Astrocyte (in vitro differentiated cells and primary cell): ENCODE measurements around the gene FAM50A. TPM values are rescaled to one million over a fixed set of nuclear protein-coding genes. Genes with fewer than 3 reads are reported as not detected.

ENCODE experiments used
- DNase-seq: peaks from one replicate; pipeline ENCODE4 v3.0.0-alpha.2; 2010; ENCODE audit warnings: low read depth
- FAIRE-seq: peaks from 2 replicates; lab custom pipeline; 2011; peaks lifted over from hg19 to GRCh38; lab: Jason Lieb, UNC
- H2AFZ ChIP-seq: 2 replicates; pipeline ENCODE4 v1.6.0; 2012; ENCODE audit warnings: low read depth, low read length, inconsistent platforms
- H3K27ac ChIP-seq: 2 replicates; pipeline ENCODE4 v1.5.1; 2011; ENCODE audit warnings: low read depth, low read length, inconsistent platforms
- H3K27me3 ChIP-seq: 2 replicates; pipeline ENCODE4 v1.6.0; 2011; ENCODE audit warnings: low read length, inconsistent platforms; ENCODE audit not compliant: insufficient read depth
- H3K36me3 ChIP-seq: 2 replicates; pipeline ENCODE4 v1.5.1; 2011; ENCODE audit warnings: low read length, inconsistent platforms; ENCODE audit not compliant: insufficient read depth
- H3K4me1 ChIP-seq: 2 replicates; pipeline ENCODE4 v1.5.1; 2011; ENCODE audit warnings: low read length, inconsistent platforms; ENCODE audit not compliant: insufficient read depth
- H3K4me2 ChIP-seq: 2 replicates; pipeline ENCODE4 v1.6.0; 2012; ENCODE audit warnings: low read length, inconsistent platforms
- H3K4me3 ChIP-seq: 2 replicates; pipeline ENCODE4 v1.5.1; 2011; ENCODE audit warnings: low read depth, mild to moderate bottlenecking, low read length, inconsistent platforms; ENCODE audit not compliant: insufficient read depth
- H3K79me2 ChIP-seq: 2 replicates; pipeline ENCODE4 v1.6.0; 2012; ENCODE audit warnings: mild to moderate bottlenecking, low read length, inconsistent platforms; ENCODE audit not compliant: insufficient read depth
- H3K9ac ChIP-seq: 2 replicates; pipeline ENCODE4 v1.6.0; 2012; ENCODE audit warnings: mild to moderate bottlenecking, low read length, inconsistent platforms
- H3K9me3 ChIP-seq: 2 replicates; pipeline ENCODE4 v1.5.1; 2012; ENCODE audit warnings: low read depth, mild to moderate bottlenecking, low read length, inconsistent platforms; ENCODE audit not compliant: insufficient read depth
- H4K20me1 ChIP-seq: 2 replicates; pipeline ENCODE4 v1.6.0; 2012; ENCODE audit warnings: low read length, inconsistent platforms; ENCODE audit not compliant: insufficient read depth
- H3K27ac Mint-ChIP-seq: one replicate; pipeline ENCODE4 v1.8.0; 2021; ENCODE audit warnings: mild to moderate bottlenecking, mixed read lengths; ENCODE audit not compliant: unreplicated experiment
- H3K27me3 Mint-ChIP-seq: one replicate; pipeline ENCODE4 v1.8.0; 2021; ENCODE audit warnings: low read depth, mixed read lengths; ENCODE audit not compliant: unreplicated experiment
- H3K36me3 Mint-ChIP-seq: one replicate; pipeline ENCODE4 v1.8.0; 2021; ENCODE audit warnings: low read depth, mixed read lengths; ENCODE audit not compliant: unreplicated experiment
- H3K4me1 Mint-ChIP-seq: one replicate; pipeline ENCODE4 v1.8.0; 2021; ENCODE audit warnings: low read depth, mixed read lengths; ENCODE audit not compliant: unreplicated experiment
- H3K4me3 Mint-ChIP-seq: one replicate; pipeline ENCODE4 v1.8.0; 2021; ENCODE audit warnings: mild to moderate bottlenecking, moderate library complexity, mixed read lengths; ENCODE audit not compliant: unreplicated experiment
- H3K9me3 Mint-ChIP-seq: one replicate; pipeline ENCODE4 v1.8.0; 2021; ENCODE audit warnings: mild to moderate bottlenecking, mixed read lengths; ENCODE audit not compliant: unreplicated experiment
- CTCF ChIP-seq: IDR thresholded peaks from 2 replicates; pipeline ENCODE4 v1.5.1; 2011; ENCODE audit warnings: low read depth, mild to moderate bottlenecking, inconsistent platforms, low read length, moderate library complexity; ENCODE audit not compliant: insufficient read depth
- EZH2 ChIP-seq: IDR thresholded peaks from 2 replicates; pipeline ENCODE4 v1.6.1; 2012; ENCODE audit warnings: mild to moderate bottlenecking, low read length, inconsistent platforms; ENCODE audit not compliant: insufficient read depth
- total RNA-seq: library from RNA; stranded (reverse); gene quantifications from 2 replicates; pipeline ENCODE4 v1.2.1, GENCODE V29; 2021

The FAM50A gene
- total RNA-seq, 1 donor from 2014 or later: 100.0 TPM

DNA sequence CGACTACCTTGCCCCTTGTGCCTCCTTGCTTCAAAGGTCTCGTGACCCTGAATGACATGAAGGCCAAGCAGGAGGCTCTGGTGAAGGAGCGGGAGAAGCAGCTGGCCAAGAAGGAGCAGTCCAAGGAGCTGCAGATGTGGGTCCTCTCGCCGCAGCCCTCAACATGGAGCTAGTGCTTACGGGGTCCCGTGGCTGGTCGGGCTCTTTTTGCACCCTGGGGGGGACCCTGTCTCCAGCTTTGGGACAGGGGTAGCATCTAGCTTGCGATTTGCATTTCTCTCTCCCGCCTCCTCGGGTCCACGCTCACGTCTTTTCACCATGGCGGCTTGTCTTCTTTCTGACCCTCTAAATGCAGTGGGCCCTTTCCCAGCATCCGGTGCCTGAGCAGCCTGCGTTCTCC is 1.8 kb downstream of the FAM50A start:
- Histone ChIP-seq H3K36me3 (no peaks in the 10 kb centered on the region), H3K4me2 (peak overlapping the region; percentile 87), H3K27ac (no peak overlapping the region), H3K27me3 (no peaks in the 10 kb centered on the region), H3K79me2 (peaks cover 39% of the 10 kb centered on the region), H3K4me3 (no peak overlapping the region), H4K20me1 (peaks cover 28% of the 10 kb centered on the region), H2AFZ (no peak overlapping the region), H3K9me3 (no peaks in the 10 kb centered on the region), H3K4me1 (peaks cover 17% of the 10 kb centered on the region), H3K9ac (no peak overlapping the region)
- no peak for DNase-seq
- no peak overlapping the region for H3K27ac Mint-ChIP-seq
- FAIRE-seq: no peak
- no peaks in the 10 kb centered on the region for H3K4me1 Mint-ChIP-seq
- peaks cover 1% of the 10 kb centered on the region for H3K36me3 Mint-ChIP-seq
- no peaks in the 10 kb centered on the region for H3K27me3 Mint-ChIP-seq
- no peak overlapping the region for H3K4me3 Mint-ChIP-seq
- TF ChIP-seq EZH2: no peak
- no peak for TF ChIP-seq CTCF
- H3K9me3 Mint-ChIP-seq: no peaks in the 10 kb centered on the region

GRCh38 chrX:154446430-154446829 is 2.5 kb downstream of the FAM50A start:
- H3K9me3 ChIP-seq: no peaks in the 10 kb centered on the region
- H3K36me3 Mint-ChIP-seq: peaks cover 1% of the 10 kb centered on the region
- no peaks in the 10 kb centered on the region for H3K9me3 Mint-ChIP-seq

More at GRCh38 chrX:154446430-154446829, 2.5 kb downstream of the FAM50A start:
- H3K4me2 ChIP-seq: no peak overlapping the region
- H3K4me1 Mint-ChIP-seq: no peaks in the 10 kb centered on the region
- TF ChIP-seq CTCF: no peak
- no peak for TF ChIP-seq EZH2
- H3K27me3 ChIP-seq: no peaks in the 10 kb centered on the region
- peaks cover 17% of the 10 kb centered on the region for H3K4me1 ChIP-seq
- H3K79me2 ChIP-seq: peaks cover 34% of the 10 kb centered on the region
- H3K27ac ChIP-seq: no peak overlapping the region
- H4K20me1 ChIP-seq: peaks cover 23% of the 10 kb centered on the region
- H3K9ac ChIP-seq: no peak overlapping the region
- H2AFZ ChIP-seq: no peak overlapping the region
- FAIRE-seq (no peak), DNase-seq (no peak)
- no peak overlapping the region for H3K27ac Mint-ChIP-seq
- peak overlapping the region; percentile 27 for H3K4me3 Mint-ChIP-seq
- no peaks in the 10 kb centered on the region for H3K36me3 ChIP-seq
- no peaks in the 10 kb centered on the region for H3K27me3 Mint-ChIP-seq
- H3K4me3 ChIP-seq: no peak overlapping the region
